GM18951 (cell line): ENCODE data around the gene DHDDS.

Experiments
- POLR2A ChIP-seq: IDR thresholded peaks from 4 replicates; pipeline ENCODE4 v1.6.1; 2011; ENCODE audit warnings: mild to moderate bottlenecking; ENCODE audit not compliant: insufficient read length, insufficient read depth; ENCODE audit errors: extremely low read depth
- in situ Hi-C: fragments of 300-500 bp; cut with MboI; formaldehyde crosslinking; loops from one replicate; pipeline ENCODE4 v1.12.0; 2022; ENCODE audit warnings: low sequenced_read_pairs, mixed read lengths, inconsistent platforms; ENCODE audit not compliant: unreplicated experiment

Gene DHDDS

GRCh38 chr1:26516987-26517765, 85.1 kb downstream of the DHDDS start:
- in situ Hi-C loops, result no loop called here
- TF ChIP-seq POLR2A, result no peak

- in situ Hi-C loops, result no loop called here
- no peak for TF ChIP-seq POLR2A
Observed at GRCh38 chr1:26517766-26518049, 85.6 kb downstream of the DHDDS start.

- in situ Hi-C loops, result no loop called here
- no peak for TF ChIP-seq POLR2A
Observed at GRCh38 chr1:26518355-26518754, 86.2 kb downstream of the DHDDS start.

GRCh38 chr1:26520339-26520738, 88.2 kb downstream of the DHDDS start:
- TF ChIP-seq POLR2A, result no peak
- in situ Hi-C loops, result no loop called here
